Activated T-cell treated with anti-CD3 and anti-CD28 coated beads, Interleukin-2, amount 50 U/mL, for 4 hours (primary cell): ENCODE results near the gene AKAP8L. TPM values are rescaled to one million over a fixed set of nuclear protein-coding genes. Genes with fewer than 3 reads are reported as not detected.

Experiments
- ATAC-seq, 2 donors: fragments of 200-7000 bp; cut with Tn5 transposase; one replicate each; pipeline ENCODE4 v1.10.0; 2021
- DNase-seq: peaks from one replicate; pipeline ENCODE4 v3.0.0-alpha.2; 2020
- H3K27me3 Mint-ChIP-seq: one replicate; pipeline ENCODE4 v1.8.0; 2021; ENCODE audit warnings: low read depth, mixed read lengths
- H3K36me3 Mint-ChIP-seq: one replicate; pipeline ENCODE4 v1.8.0; 2022; ENCODE audit warnings: mixed read lengths; ENCODE audit not compliant: insufficient read depth
- H3K4me1 Mint-ChIP-seq: one replicate; pipeline ENCODE4 v1.8.0; 2021; ENCODE audit warnings: low read depth, mixed read lengths
- H3K4me3 Mint-ChIP-seq: one replicate; pipeline ENCODE4 v1.8.0; 2021; ENCODE audit warnings: mild to moderate bottlenecking, moderate library complexity, mixed read lengths
- H3K9me3 Mint-ChIP-seq: one replicate; pipeline ENCODE4 v1.8.0; 2021; ENCODE audit warnings: mixed read lengths
- total RNA-seq, 3 donors: library from RNA; stranded (reverse); gene quantifications; one replicate each; pipeline ENCODE4 v1.2.1, GENCODE V29; 2021

Gene AKAP8L
- total RNA-seq, 3 donors from 2014 or later = 65.3 to 67.6 (median 65.5) TPM

GRCh38 chr19:15453091-15453578 lies 34.3 kb upstream of the AKAP8L start:
- peaks cover 33% of the 10 kb centered on the region for H3K36me3 Mint-ChIP-seq
- no peaks in the 10 kb centered on the region for H3K27me3 Mint-ChIP-seq
- ATAC-seq = no peak
- no peak overlapping the region for H3K4me3 Mint-ChIP-seq
- no peaks in the 10 kb centered on the region for H3K9me3 Mint-ChIP-seq
- no peak for DNase-seq
- H3K4me1 Mint-ChIP-seq = peaks cover 20% of the 10 kb centered on the region

GRCh38 chr19:15452111-15453047 lies 33.6 kb upstream of the AKAP8L start:
- Mint-ChIP-seq H3K9me3 (no peaks in the 10 kb centered on the region), H3K27me3 (no peaks in the 10 kb centered on the region), H3K4me1 (peaks cover 20% of the 10 kb centered on the region), H3K36me3 (peaks cover 28% of the 10 kb centered on the region), H3K4me3 (no peak overlapping the region)
- no peak for ATAC-seq
- no peak for DNase-seq

- Mint-ChIP-seq H3K4me3 (peak overlapping the region; percentile 79), H3K9me3 (no peaks in the 10 kb centered on the region), H3K27me3 (no peaks in the 10 kb centered on the region), H3K4me1 (peaks cover 20% of the 10 kb centered on the region), H3K36me3 (peaks cover 28% of the 10 kb centered on the region)
- ATAC-seq = no peak
- DNase-seq = no peak
Observed at GRCh38 chr19:15450528-15450890, 31.7 kb upstream of the AKAP8L start.

GRCh38 chr19:15449620-15450527 lies 31.1 kb upstream of the AKAP8L start, which contains the start of gene WIZ:
TSS of gene WIZ (minus strand) at chr19:15449956. CDS start at chr19:15448307, 1,649 bp downstream.
- Mint-ChIP-seq H3K36me3 (peaks cover 23% of the 10 kb centered on the region), H3K4me3 (peak within 1 kb of the TSS; percentile 79), H3K4me1 (peaks cover 20% of the 10 kb centered on the region), H3K27me3 (no peaks in the 10 kb centered on the region), H3K9me3 (no peaks in the 10 kb centered on the region)
- DNase-seq (peak; percentile 80), ATAC-seq (peak; percentile 80 to 85)

GRCh38 chr19:15448778-15449619 lies 30.2 kb upstream of the AKAP8L start:
- H3K36me3 Mint-ChIP-seq = peaks cover 15% of the 10 kb centered on the region
- DNase-seq (no peak), ATAC-seq (no peak)
- peak overlapping the region; percentile 42 for H3K4me3 Mint-ChIP-seq
- no peaks in the 10 kb centered on the region for H3K27me3 Mint-ChIP-seq
- no peaks in the 10 kb centered on the region for H3K9me3 Mint-ChIP-seq
- peaks cover 20% of the 10 kb centered on the region for H3K4me1 Mint-ChIP-seq

GRCh38 chr19:15448044-15448777 lies 29.4 kb upstream of the AKAP8L start:
- H3K4me3 Mint-ChIP-seq = peak overlapping the region; percentile 42
- DNase-seq (no peak), ATAC-seq (no peak)
- no peaks in the 10 kb centered on the region for H3K9me3 Mint-ChIP-seq
- peaks cover 17% of the 10 kb centered on the region for H3K4me1 Mint-ChIP-seq
- H3K36me3 Mint-ChIP-seq = peaks cover 9% of the 10 kb centered on the region
- H3K27me3 Mint-ChIP-seq = no peaks in the 10 kb centered on the region

- Mint-ChIP-seq H3K9me3 (no peaks in the 10 kb centered on the region), H3K4me3 (no peak overlapping the region), H3K4me1 (peaks cover 17% of the 10 kb centered on the region), H3K36me3 (peaks cover 6% of the 10 kb centered on the region), H3K27me3 (no peaks in the 10 kb centered on the region)
- DNase-seq = no peak
- ATAC-seq = no peak
Observed at GRCh38 chr19:15447057-15447456, 28.3 kb upstream of the AKAP8L start.

- Mint-ChIP-seq H3K9me3 (no peaks in the 10 kb centered on the region), H3K4me1 (peaks cover 13% of the 10 kb centered on the region), H3K27me3 (no peaks in the 10 kb centered on the region), H3K36me3 (no peaks in the 10 kb centered on the region), H3K4me3 (no peak overlapping the region)
- ATAC-seq = no peak
- no peak for DNase-seq
Observed at GRCh38 chr19:15445807-15446376, 27.1 kb upstream of the AKAP8L start.

- no peak for ATAC-seq
- Mint-ChIP-seq H3K27me3 (no peaks in the 10 kb centered on the region), H3K36me3 (no peaks in the 10 kb centered on the region), H3K4me1 (peaks cover 7% of the 10 kb centered on the region), H3K9me3 (no peaks in the 10 kb centered on the region), H3K4me3 (no peak overlapping the region)
- no peak for DNase-seq
Observed at GRCh38 chr19:15445227-15445605, 26.4 kb upstream of the AKAP8L start.

- H3K27me3 Mint-ChIP-seq = no peaks in the 10 kb centered on the region
- H3K36me3 Mint-ChIP-seq = no peaks in the 10 kb centered on the region
- no peak for ATAC-seq
- H3K4me3 Mint-ChIP-seq = no peak overlapping the region
- H3K9me3 Mint-ChIP-seq = no peaks in the 10 kb centered on the region
- H3K4me1 Mint-ChIP-seq = peaks cover 6% of the 10 kb centered on the region
- no peak for DNase-seq
Observed at GRCh38 chr19:15444505-15445226, 25.9 kb upstream of the AKAP8L start.

- peaks cover 5% of the 10 kb centered on the region for H3K4me1 Mint-ChIP-seq
- DNase-seq = no peak
- no peaks in the 10 kb centered on the region for H3K9me3 Mint-ChIP-seq
- no peaks in the 10 kb centered on the region for H3K36me3 Mint-ChIP-seq
- no peak for ATAC-seq
- H3K4me3 Mint-ChIP-seq = no peak overlapping the region
- no peaks in the 10 kb centered on the region for H3K27me3 Mint-ChIP-seq
Observed at GRCh38 chr19:15443838-15444237, 25.1 kb upstream of the AKAP8L start.

- H3K36me3 Mint-ChIP-seq = no peaks in the 10 kb centered on the region
- H3K4me1 Mint-ChIP-seq = peaks cover under 1% of the 10 kb centered on the region
- no peaks in the 10 kb centered on the region for H3K27me3 Mint-ChIP-seq
- no peak for DNase-seq
- H3K4me3 Mint-ChIP-seq = no peak overlapping the region
- ATAC-seq = no peak
- no peaks in the 10 kb centered on the region for H3K9me3 Mint-ChIP-seq
Observed at GRCh38 chr19:15443325-15443724, 24.5 kb upstream of the AKAP8L start.
